Skeletal muscle cell (primary cell): ENCODE results near the gene SH2D6.

ENCODE experiments used
- DNase-seq: peaks from one replicate; pipeline ENCODE4 v3.0.0-alpha.2; 2010; ENCODE audit warnings: low read depth
- H3K4me3 ChIP-seq: 2 replicates; pipeline ENCODE4 v1.5.1; 2011; ENCODE audit warnings: low read depth, mild to moderate bottlenecking, control low read depth, low read length, moderate library complexity

The SH2D6 gene

GRCh38 chr2:85415980-85416650 lies 2.4 kb upstream of the SH2D6 start:
- no peak overlapping the region for H3K4me3 ChIP-seq
- DNase-seq = no peak

- H3K4me3 ChIP-seq = peak overlapping the region; percentile 61
- DNase-seq = no peak
Observed at GRCh38 chr2:85419009-85419675, 628 bp downstream of the SH2D6 start.

- H3K4me3 ChIP-seq = no peak overlapping the region
- DNase-seq = no peak
Observed at GRCh38 chr2:85420536-85421259, 2.2 kb downstream of the SH2D6 start.

GRCh38 chr2:85421260-85422071 lies 3.0 kb downstream of the SH2D6 start:
- no peak overlapping the region for H3K4me3 ChIP-seq
- no peak for DNase-seq

- DNase-seq = no peak
- no peak overlapping the region for H3K4me3 ChIP-seq
Observed at GRCh38 chr2:85422072-85422457, 3.6 kb downstream of the SH2D6 start.

GRCh38 chr2:85423525-85423924 lies 5.0 kb downstream of the SH2D6 start:
- DNase-seq = no peak
- H3K4me3 ChIP-seq = no peak overlapping the region

GRCh38 chr2:85425588-85425987 lies 7.1 kb downstream of the SH2D6 start:
- DNase-seq = no peak
- H3K4me3 ChIP-seq = no peak overlapping the region

- DNase-seq = no peak
- no peak overlapping the region for H3K4me3 ChIP-seq
Observed at GRCh38 chr2:85427300-85427835, 8.9 kb downstream of the SH2D6 start.

GRCh38 chr2:85428343-85428881 lies 9.9 kb downstream of the SH2D6 start:
- DNase-seq = no peak
- no peak overlapping the region for H3K4me3 ChIP-seq

GRCh38 chr2:85429213-85429923 lies 10.9 kb downstream of the SH2D6 start:
- DNase-seq = no peak
- no peak overlapping the region for H3K4me3 ChIP-seq

- DNase-seq = no peak
- H3K4me3 ChIP-seq = no peak overlapping the region
Observed at GRCh38 chr2:85429924-85430289, 11.4 kb downstream of the SH2D6 start.

- H3K4me3 ChIP-seq = no peak overlapping the region
Observed at GRCh38 chr2:85430752-85431569, 12.4 kb downstream of the SH2D6 start.

GRCh38 chr2:85431570-85432205 lies 13.2 kb downstream of the SH2D6 start:
- DNase-seq = no peak
- H3K4me3 ChIP-seq = no peak overlapping the region

More at GRCh38 chr2:85430752-85431569, 12.4 kb downstream of the SH2D6 start:
- no peak for DNase-seq

GRCh38 chr2:85433511-85434089 lies 15.1 kb downstream of the SH2D6 start:
- DNase-seq = peak; percentile 94
- H3K4me3 ChIP-seq = peak overlapping the region; percentile 7

- no peak overlapping the region for H3K4me3 ChIP-seq
- DNase-seq = no peak
Observed at GRCh38 chr2:85434696-85435095, 16.2 kb downstream of the SH2D6 start.

- DNase-seq = no peak
- no peak overlapping the region for H3K4me3 ChIP-seq
Observed at GRCh38 chr2:85435220-85435958, 16.9 kb downstream of the SH2D6 start.
